Activated CD4-positive, alpha-beta T cell treated with anti-CD3 and anti-CD28 coated beads, Interleukin-2, Interleukin-4, amounts not matched to agents 100 ng/mL and 50 ng/mL, durations not matched to agents 16 hours and 8 hours (primary cell): Measurements from ENCODE around the gene PTCSC3.
A peak's percentile ranks its signal among the peaks of the same experiment; 100 is the strongest.
"Not testable (repeated sequence)": the region's sequence is repeated elsewhere in the genome, so short reads cannot be mapped to it uniquely, and the experiment has no call there.

ENCODE experiments used
- DNase-seq: peaks from one replicate; pipeline ENCODE4 v3.0.0-alpha.2; 2020; ENCODE audit warnings: low spot score

The PTCSC3 gene

GRCh38 chr14:36173161-36173560 lies 3.4 kb downstream of the PTCSC3 start:
- no peak for DNase-seq

GRCh38 chr14:36171607-36172006 lies 4.9 kb downstream of the PTCSC3 start:
- no peak for DNase-seq

GRCh38 chr14:36167431-36167830 lies 9.1 kb downstream of the PTCSC3 start:
- DNase-seq, result no peak

- DNase-seq, result no peak
Observed at GRCh38 chr14:36163451-36163850, 13.1 kb downstream of the PTCSC3 start.

GRCh38 chr14:36162267-36162666 lies 14.3 kb downstream of the PTCSC3 start:
- no peak for DNase-seq

- no peak for DNase-seq
Observed at GRCh38 chr14:36161776-36162175, 14.7 kb downstream of the PTCSC3 start.

- DNase-seq, result no peak
Observed at GRCh38 chr14:36151335-36151734, 25.2 kb downstream of the PTCSC3 start.

GRCh38 chr14:36134038-36134437 lies 42.5 kb downstream of the PTCSC3 start:
- DNase-seq, result no peak

- no peak for DNase-seq
Observed at GRCh38 chr14:36132826-36133225, 43.7 kb downstream of the PTCSC3 start.

GRCh38 chr14:36130186-36130585 lies 46.3 kb downstream of the PTCSC3 start:
- no peak for DNase-seq

GRCh38 chr14:36129181-36129580 lies 47.3 kb downstream of the PTCSC3 start:
- no peak for DNase-seq

GRCh38 chr14:36113341-36113740 lies 63.2 kb downstream of the PTCSC3 start:
- DNase-seq, result no peak

GRCh38 chr14:36111822-36112583 lies 64.5 kb downstream of the PTCSC3 start:
- peak; percentile 15 for DNase-seq

GRCh38 chr14:36105401-36105800 lies 71.1 kb downstream of the PTCSC3 start:
- no peak for DNase-seq

- DNase-seq, result not testable (repeated sequence)
Observed at GRCh38 chr14:36104258-36104657, 72.3 kb downstream of the PTCSC3 start.

- DNase-seq, result no peak
Observed at GRCh38 chr14:36099619-36100018, 76.9 kb downstream of the PTCSC3 start.

- no peak for DNase-seq
Observed at GRCh38 chr14:36097356-36097755, 79.2 kb downstream of the PTCSC3 start.

GRCh38 chr14:36096090-36096489 lies 80.4 kb downstream of the PTCSC3 start:
- DNase-seq, result no peak

- DNase-seq, result no peak
Observed at GRCh38 chr14:36094963-36095362, 81.6 kb downstream of the PTCSC3 start.

- no peak for DNase-seq
Observed at GRCh38 chr14:36091096-36091495, 85.4 kb downstream of the PTCSC3 start.

GRCh38 chr14:36087411-36087810 lies 89.1 kb downstream of the PTCSC3 start:
- no peak for DNase-seq

- DNase-seq, result no peak
Observed at GRCh38 chr14:36086629-36087395, 89.7 kb downstream of the PTCSC3 start.

GRCh38 chr14:36085861-36086260 lies 90.7 kb downstream of the PTCSC3 start:
- no peak for DNase-seq
